NCI-H82 (cell line): ENCODE results near the gene TFDP1.

ENCODE experiments used
- DNase-seq: peaks from one replicate; lab custom pipeline; 2025; lab: John Stamatoyannopoulos, UW

The TFDP1 gene

DNA sequence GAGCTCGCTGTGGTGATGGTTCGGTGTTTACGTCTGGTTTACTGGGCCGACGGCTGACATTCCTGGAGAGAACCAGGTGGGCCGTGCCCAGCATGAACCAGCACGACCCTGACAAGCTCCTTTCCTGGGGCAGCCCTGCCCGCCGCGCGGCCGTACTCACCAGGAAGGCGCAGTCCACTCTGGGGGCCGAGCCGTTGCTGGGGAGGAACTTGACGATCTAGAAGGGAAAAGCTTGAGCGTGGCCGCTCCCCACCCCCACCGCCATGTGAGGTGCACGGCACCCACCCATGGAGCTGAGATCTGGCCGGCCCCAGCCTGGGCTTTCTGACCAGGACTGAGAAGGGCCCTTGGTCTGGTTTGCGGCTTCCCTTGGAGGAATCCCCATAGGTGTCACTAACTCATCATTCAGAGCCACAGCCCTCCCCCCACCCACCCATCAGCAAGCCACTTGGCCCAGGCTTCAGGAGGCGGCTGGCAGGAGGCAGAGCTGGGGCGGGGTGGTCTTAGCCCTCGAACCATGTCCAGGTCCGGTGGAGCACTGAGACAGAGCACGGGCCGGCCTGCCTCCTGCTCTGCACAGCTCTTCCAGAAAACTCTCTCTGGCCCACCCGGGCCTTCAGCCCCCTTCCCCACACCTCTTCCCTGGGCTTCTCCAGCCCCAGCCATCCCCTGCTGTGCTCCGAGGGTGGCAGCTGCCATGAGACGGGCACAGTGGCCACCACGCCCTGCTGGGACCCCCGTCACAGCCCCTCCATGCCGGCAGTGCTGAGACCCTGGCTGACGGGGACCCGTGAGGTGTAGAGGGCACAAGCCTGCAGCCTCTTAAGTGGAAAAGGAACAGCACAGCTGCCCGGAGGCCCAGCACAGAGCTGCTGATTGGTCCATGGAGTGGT, 67.2 kb downstream of the TFDP1 start:
- DNase-seq = no peak

DNA sequence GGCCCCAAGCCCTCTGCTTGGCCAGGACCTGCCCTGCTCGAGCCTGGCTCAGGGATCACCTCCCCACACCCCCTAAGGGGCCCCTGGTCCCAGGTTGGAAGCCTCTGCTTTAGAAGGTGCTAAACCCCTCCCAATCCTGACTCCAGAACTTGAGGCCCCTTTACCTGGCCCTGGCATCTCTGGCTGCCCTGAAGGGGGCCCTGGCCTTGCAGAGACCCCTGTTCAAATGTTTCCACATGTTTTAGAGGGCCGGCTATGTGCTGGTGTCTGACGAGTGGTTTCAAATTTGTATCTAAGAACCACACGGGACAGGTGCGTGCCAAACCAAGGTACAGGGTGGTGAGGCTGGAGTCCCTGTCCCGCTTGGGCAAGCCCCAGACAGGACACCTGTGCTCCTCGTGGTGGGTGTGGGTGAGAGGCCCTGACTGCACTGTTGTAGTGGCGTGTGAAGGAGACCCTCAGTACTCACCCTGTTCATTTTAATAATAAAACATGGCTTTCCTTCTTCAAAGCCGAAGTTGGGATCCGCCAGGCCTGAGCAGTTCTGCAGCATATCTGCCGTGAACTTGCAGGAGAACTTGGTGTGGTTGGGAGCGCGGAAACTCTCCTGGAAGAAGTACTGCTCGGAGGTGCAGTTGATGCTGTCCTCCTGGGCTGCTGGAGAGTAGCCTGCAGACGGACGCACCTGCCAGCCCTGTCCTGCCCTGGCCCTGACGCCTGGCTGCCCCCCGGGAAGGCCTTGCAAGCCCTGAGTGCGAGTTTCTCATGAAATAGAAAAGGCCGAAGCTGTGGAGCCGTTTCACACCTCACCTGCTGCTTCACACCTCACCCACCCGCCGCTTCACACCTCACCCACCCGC, 68.1 kb downstream of the TFDP1 start:
- no peak for DNase-seq

DNA sequence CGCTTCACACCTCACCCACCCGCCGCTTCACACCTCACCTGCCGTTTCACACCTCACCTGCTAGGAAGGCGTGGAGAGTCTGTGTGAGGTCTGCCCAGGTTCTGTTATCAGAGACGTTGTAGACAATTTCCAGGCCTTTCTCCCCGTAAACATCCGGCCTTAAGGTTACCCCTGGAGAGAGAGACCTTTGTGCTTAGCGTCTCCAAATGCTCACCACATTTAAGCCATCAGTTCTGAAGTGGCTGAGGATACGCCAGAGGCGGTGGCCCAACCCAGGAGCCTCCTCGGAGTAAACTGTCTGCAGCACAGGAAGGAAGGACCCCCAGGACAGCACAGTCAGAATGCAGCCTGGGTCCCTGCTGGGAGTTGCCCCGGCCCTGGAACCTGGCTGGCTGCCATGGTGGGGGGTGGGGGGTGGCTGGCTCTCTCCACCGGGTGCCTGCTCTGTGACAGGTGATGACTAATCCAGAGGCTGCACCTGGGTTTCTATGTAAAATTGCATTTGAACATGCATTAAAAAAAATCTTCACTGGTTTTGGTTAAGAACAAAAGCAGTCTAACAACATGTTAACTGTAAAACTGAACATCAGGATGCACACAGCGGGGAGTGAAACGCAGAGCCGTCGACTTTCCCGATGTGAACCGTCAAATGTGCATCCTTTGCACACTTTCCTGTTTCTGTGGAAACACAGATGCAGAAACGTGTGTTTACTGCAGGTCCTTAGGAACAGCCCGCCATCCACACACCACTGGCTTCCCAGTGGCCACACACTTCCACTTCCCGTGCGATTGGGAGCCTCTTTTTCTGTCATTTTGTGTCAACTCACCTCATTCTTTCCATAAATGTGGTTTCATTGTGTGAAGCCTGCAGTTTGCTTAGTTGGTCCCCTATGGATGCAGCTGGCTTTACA, 69.0 kb downstream of the TFDP1 start:
- no peak for DNase-seq

DNA sequence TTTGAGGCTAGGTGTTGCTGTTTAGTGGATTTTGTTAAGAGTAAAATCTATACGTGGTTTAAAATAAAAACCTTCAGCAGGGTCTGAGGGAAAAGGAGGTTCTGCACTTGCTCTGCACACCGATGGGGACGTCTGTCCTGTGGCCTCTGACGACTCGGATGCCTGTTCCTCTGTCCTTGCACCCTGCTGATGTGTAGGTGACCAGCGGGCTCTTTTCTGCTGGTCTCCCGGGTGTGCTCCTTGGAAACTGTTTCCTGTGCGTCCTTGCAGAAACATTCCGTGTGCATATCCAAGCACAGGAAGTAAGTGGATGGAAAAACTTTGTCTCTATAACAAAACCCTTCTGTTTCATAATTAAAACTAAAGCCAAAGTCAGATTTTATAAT, 69.6 kb downstream of the TFDP1 start:
- no peak for DNase-seq

DNA sequence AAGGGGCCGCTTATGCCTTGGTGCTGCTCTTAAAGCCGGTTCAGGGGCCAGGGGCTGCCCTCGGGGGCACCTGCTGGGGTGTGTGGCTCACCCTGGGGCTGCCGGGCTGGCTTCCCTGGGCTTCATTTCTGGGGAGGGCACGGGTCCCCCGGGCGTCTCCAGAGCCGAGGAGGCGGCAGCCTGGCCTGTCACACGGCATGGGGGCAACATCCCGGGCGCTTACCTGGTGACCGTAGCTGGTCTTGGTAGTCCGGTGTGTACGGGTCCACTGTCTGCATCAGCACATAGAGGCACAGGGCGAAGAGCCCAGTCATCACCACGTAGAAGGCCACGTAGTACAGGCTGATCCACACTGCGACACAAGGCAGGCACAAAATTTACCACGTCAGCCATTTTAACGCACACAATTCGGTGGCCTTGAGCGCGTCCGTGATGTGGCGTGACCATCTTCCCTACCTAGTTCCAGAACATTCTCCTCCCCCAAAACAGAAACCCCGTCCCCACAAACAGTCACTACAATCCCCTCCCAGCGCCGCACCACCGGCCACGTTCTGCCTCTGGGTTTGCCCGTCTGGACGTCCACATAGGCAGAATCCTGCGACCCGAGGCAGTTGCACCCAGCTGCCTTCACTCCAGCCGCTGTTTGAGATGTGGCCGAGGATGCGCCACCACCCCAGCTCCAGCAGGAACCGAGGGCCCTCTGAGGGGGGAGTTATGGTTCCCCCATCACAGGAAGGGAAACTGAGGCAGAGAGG, 70.2 kb downstream of the TFDP1 start:
- DNase-seq = no peak

DNA sequence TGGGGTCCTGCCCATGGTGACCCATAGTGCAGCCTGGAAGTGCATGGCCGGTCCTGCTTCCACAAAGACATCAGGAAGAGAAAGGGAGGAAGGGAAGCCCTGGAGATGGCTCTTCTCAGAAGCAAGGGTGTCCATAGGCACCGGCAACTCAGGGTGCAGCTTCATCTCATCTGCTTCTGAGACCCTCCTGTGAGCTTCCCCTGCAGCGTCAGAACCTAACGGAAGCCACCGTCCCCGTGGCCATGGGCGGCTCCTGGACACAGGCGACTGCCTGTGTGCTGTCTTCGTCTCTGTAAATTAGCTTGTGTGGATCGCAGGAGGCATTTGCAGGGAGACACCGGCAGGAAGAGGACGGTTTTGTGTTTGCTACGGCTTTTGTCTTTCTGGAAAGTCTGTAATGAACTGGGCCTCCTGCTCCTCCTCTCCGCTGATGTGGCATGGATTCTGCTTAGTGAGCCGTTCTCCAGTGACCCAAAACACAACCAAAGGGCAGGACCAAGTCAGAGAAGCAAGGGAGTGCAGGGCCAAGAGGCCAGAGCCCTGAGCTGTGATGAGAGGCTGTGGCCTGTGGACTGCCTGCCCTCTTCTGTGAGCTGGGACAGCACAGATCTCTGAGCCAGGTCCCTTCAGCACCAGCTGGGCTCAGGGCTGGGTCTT, 70.9 kb downstream of the TFDP1 start:
- no peak for DNase-seq

DNA sequence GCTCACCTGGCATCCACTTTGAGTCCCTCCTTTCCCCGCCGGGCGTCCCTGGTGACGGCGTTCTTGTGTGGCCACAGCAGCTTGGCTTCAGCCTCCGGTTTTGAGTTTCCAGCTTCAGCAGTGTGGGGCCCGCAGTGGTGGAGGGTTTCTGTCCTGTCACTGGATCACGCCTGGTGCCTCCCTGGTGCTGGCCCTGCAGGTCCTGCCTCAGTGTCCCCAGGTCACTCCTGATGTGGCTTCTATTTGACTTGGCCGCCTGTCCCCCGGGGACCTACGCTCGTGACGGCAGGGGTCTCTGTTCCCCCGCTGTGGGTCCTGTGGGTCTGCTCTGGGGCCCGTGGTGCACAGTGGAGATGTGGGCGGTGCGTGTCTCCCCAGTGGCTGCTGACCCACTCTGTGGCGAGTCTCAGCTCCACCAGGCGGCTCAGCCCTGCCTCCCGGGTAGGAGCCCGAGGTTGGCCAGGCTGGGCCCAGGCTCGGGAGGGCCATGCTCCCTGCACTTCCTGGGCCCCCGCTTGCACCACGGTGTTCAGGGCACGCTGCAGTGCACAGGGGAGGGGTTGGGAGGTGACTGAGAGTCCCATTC, 71.5 kb downstream of the TFDP1 start:
- no peak for DNase-seq

DNA sequence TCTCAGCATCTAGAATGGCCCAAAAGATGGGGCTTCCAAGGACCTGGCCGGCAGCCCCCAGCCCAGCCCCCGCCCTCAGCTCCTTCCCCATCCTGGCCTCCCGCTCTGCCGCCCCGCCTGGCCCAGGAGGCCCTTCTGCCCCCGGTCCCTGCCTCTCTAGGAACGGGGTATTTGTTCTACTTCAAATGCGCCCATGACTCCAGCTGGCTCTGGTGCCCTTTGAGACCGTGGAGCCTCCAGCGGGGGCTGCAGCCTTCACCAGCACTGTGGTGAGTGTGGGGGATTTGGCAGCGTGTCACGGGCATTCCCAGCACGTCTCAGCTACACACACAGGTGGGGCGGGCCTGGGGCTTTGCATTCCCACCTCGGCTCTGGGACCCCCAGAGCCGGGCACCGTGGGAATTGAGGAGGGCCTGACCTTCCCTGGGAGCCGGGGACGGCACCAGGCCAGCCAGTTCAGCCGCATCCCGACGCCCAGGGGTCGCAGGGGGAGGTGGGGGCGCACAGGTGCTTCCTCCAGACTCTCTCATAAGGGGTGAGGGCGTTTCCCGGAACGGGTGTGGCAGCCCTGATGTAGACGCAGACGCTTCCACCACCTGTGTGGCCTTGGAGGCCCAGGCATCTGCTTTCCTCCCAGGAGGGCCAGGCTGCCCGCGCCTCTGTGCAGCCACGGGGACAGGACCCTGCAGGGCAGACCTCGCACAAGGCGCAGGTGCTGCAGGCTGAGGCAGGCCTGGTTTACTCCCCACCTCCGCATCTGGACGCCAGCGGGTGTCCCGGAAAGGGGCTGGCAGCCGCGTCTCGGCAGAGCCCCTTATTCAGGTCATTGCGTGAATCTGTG, 72.5 kb downstream of the TFDP1 start:
- no peak for DNase-seq

DNA sequence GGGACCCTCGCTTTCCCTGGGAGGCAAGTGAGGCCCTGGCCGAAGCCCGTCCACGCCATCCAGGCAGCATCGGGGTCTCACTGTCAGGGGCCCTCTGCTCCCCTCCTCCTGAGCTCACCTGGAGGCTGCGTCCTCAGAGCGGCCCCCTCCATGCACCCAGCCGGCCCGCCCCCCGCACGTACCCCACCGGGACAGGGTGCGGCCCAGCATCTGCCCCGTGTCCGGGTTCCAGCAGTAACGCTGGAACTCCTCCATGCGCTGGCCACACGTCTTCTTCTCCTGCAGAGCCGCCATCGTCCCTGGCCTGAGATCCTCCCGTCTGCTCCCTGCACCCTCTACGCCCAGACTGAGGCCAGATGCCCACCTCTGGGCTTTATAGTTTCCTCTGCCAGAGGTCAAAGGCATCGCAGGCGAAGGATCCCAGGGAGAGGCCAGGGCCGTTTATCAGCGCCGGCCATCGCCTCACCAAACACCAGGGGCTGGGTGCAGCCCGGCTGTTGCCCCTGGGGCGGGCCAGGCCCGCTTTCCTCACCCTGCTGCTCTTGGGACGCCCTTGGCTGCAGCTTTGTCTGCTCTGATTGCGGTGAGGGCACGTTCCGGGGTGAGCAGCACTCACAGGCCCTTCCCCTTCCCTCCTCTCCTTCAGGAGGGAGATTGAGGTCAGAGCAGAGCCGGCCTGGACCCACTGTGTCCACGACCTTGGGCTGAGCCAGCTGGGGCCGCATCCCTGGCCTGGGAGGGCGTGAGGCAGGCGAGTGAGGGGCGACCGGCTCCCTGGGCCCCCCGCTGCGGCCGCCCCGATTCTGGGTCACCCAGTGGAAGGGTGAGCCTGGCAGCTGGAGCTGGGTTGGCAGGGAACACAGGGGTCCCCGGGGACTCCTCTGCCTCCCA, 73.5 kb downstream of the TFDP1 start, which contains the start of gene ATP4B:
Gene ATP4B (minus strand): TSS at position 348 of the 891 bp plus-strand sequence. CDS start 54 bp downstream, at position 294.
- no peak for DNase-seq

DNA sequence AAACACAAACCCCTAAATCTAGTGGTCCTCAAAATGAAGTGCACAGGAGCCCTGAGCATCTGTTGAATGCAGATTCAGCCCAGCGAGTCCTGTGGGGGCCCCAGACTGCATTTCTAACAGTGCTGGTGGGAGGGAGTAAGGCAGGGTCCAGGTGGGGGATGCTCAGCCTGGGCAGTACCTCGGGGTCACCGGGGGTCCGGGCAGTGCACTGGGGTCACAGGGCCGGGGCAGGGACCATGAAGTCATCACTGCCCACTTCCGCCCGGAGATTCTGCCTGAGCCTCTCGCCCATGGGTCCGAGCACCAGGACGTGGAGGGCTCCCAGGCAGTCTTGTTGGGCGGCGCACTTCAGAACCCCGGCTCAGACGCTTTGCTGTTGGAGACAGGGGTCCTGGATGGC, 74.3 kb downstream of the TFDP1 start:
- no peak for DNase-seq

DNA sequence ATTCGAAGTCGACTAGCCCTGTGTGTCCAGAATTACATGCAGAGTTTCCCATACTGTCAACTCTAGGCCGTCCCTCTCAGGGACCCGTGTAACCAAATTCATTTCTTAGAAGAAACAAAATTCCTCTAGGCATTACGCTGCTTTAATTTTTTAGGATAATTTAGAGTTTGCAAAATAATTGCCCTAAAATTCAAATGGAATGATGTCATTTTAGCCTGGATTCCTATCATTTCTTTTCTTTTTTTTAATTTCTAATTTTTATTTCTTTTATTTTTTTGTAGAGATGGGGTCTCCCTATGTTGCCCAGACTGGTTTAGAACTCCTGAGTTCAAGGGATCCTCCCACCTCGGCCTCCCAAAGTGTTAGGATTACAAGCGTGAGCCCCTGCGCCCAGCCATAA, 74.8 kb downstream of the TFDP1 start:
- no peak for DNase-seq

DNA sequence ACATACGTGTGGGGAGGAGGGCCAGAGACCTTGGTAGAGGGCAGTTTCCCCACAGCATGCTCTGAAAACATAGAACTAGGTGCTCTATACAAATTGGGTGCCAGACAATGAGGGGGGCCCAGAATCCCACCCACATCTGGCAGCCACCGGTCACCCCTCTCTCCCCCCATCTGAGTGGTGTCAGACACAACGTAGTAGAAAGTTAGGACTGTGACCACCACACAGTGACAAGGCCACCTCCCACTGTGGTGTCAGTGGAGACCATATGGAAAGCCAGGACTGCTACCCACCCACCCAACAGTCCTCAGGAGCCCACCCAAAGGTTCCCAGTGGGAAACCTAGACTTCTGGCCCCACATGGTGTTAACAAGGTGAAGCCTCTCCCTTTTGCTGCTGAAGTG, 75.5 kb downstream of the TFDP1 start:
- no peak for DNase-seq

DNA sequence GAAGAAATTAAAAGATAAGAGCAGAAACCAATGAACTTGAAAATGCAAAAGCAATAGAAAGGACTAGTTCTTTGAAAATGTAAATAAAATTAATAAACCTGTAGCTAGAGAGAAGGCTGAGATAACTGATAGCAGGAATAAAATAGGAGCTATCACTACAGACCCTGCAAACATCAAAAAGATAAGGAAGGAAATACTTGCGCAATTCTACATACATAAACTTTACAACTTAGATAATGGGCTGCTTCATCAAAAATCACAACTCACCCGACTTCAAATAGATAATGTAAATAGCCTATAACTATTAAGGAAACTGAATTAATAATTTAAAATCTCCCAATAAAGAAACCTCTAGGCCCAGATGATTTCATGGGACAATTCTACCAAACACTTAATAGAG, 77.0 kb downstream of the TFDP1 start:
- no peak for DNase-seq

DNA sequence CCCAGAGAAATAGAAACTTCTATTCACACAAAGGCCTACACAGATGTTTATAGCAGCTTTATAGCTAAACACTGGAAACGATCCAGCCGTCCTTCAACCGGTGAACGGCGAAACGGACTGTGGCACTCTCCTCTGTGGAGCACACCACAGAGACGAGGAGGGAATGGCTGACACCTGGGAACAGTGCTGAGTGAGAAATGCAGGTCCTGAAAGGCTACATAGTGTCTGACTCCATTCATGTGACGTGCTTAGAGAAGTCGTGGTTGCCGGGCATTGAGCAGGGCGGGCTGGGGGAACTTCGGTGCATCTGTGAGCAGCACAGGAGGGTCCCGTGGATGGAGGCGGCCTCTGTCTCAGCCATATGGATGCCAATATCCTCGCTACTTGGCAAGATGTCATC, 79.4 kb downstream of the TFDP1 start:
- no peak for DNase-seq

DNA sequence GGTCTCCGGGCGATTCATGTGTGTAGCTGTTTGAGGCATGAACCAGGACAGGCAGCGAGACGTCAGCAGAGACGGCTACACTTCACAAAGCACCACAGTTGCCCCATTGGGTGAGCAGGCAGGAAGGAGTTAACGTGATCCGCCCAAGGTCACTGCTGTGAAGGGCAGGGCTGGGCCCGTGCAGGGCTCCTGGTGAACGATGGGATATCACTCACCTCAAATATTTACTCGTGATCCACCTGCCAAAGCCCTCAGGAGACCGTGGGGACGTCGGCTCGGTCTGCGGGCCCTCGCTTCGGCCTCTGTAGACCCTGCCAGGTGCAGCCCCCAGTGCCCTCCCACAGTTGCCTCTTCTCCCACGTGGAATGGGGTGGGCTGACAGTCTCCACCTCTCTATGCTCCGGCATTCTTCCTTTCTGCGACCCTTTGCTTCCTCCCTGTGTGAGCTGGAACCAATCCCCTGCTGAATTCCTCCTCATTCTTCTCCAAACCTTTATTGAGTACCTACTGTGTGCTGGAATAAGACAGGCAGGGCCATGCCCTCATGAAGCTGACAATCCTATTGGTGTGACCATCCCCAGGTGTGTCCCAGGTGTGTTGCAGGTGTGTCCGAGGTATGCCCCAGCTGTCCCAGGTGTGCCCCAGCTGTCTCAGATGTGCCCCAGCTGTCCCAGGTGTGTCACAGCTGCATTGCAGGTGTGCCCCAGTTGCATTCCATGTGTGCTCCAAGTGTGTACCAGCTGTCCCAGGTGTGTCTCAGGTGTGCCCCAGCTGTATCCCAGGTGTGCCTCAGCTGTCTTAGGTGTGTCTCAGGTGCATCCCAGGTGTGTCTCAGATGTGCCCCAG, 80.4 kb downstream of the TFDP1 start:
- no peak for DNase-seq

DNA sequence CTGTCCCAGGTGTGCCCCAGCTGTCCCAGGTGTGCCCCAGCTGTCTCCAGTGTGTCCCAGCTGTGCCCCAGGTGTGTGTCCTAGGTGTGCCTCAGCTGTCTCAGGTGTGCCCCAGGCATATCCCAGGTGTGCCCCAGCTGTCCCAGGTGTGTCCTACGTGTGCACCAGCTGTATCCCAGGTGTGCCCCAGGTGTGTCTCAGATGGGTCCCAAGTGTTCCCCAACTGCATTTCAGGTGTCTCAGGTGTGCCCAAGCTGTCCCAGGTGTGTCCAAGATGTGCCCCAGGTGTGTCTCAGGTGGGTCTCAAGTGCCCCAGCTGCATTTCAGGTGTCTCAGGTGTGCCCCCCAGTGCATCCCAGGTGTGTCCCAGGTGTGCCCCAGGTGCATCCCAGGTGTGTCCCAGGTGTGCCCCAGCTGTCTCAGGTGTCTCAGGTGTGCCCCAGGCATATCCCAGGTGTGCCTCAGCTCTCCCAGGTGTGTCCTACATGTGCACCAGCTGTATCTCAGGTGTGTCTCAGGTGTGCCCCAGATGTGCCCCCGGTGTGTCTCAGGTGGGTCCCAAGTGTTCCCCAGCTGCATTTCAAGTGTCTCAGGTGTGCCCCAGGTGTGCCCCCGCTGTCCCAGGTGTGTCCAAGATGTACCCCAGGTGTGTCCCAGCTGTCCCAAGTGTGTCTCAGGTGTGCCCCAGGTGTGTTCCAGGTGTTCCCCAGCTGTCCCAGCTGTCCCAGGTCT, 81.2 kb downstream of the TFDP1 start:
- no peak for DNase-seq

DNA sequence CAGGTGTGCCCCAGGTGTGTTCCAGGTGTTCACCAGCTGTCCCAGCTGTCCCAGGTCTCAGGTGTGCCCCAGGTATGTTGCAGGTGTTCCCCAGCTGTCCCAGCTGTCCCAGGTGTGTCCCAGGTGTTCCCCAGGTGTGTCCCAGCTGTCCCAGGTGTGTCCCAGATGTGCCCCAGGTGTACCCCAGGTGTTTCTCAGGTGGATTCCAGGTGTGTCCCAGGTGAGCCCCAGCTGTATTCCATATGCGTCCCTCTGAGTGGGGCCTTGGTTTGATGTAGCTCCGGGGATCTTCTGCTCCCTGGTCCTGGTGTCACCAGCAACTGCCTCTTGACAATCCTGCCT, 81.7 kb downstream of the TFDP1 start:
- DNase-seq = no peak
